Measurements from ENCODE around the gene LILRB4.

The LILRB4 gene

GRCh38 chr19:54665530-54665929 lies 2.7 kb downstream of the LILRB4 start:
- no peaks in the 10 kb centered on the region for H3K9me3 ChIP-seq (ENCODE audit: control insufficient read depth, insufficient read depth, low read depth, low read length)
- POLR2A ChIA-PET, result no interaction called here
- no peak overlapping the region for H3K4me3 ChIP-seq (ENCODE audit: low read depth, low read length)
- CTCF ChIA-PET, result interaction anchor here (2.0 kb wide), 1 partner anchor 8 kb away, joined by 11 read pairs; no protein-coding TSS in a partner anchor
- no peaks in the 10 kb centered on the region for H3K36me3 ChIP-seq (ENCODE audit: control insufficient read depth in 2 of 2, insufficient read depth in 1 of 2, low read length in 2 of 2)
- TF ChIP-seq ZNF214 (tag by site-specific recombination; IDR thresholded peaks at IDR 0.05; ENCODE audit: borderline replicate concordance) (no peak), BCL6B (tag by site-specific recombination; IDR thresholded peaks at IDR 0.05) (no peak), ZNF571 (tag by site-specific recombination; IDR thresholded peaks at IDR 0.05) (no peak), ZNF221 (tag by site-specific recombination; IDR thresholded peaks at IDR 0.05; ENCODE audit: borderline replicate concordance) (no peak), PRDM1 (tag by site-specific recombination; IDR thresholded peaks at IDR 0.05) (no peak), ZNF510 (tag by site-specific recombination; IDR thresholded peaks at IDR 0.05; ENCODE audit: insufficient replicate concordance) (no peak), ATF2 (tag by site-specific recombination; IDR thresholded peaks at IDR 0.05; ENCODE audit: low read depth) (no peak), ZNF114 (tag by site-specific recombination; IDR thresholded peaks at IDR 0.05) (no peak)
- H3K4me1 ChIP-seq (ENCODE audit: control insufficient read depth, insufficient read depth, low read length), result no peaks in the 10 kb centered on the region
- no peak overlapping the region for H3K27ac ChIP-seq (ENCODE audit: extremely low read depth, low read depth, low read length)

- CTCF ChIA-PET, result interaction anchor here (0.6 kb wide), 1 partner anchor 225 kb away, joined by 3 read pairs; no protein-coding TSS in a partner anchor
Observed at GRCh38 chr19:54667217-54667616, 4.4 kb downstream of the LILRB4 start.

GRCh38 chr19:54668353-54668752 lies 5.6 kb downstream of the LILRB4 start:
- ChIA-PET POLR2A (no interaction called here), CTCF (interaction anchor here (0.7 to 1.7 kb wide), 4 partner anchors 9 to 190 kb away, joined by 3 to 5 read pairs (median 4); no protein-coding TSS in a partner anchor)
- TF ChIP-seq SCRT1 (tag by site-specific recombination; IDR thresholded peaks at IDR 0.05; ENCODE audit: borderline replicate concordance) (no peak), ZBTB44 (tag by site-specific recombination; IDR thresholded peaks at IDR 0.05) (no peak), ZNF658 (tag by site-specific recombination; IDR thresholded peaks at IDR 0.05) (no peak), KLF10 (tag by site-specific recombination; IDR thresholded peaks at IDR 0.05) (no peak), ZNF561 (tag by site-specific recombination; IDR thresholded peaks at IDR 0.05; ENCODE audit: borderline replicate concordance) (no peak), SETDB1 (IDR thresholded peaks at IDR 0.05; ENCODE audit: insufficient read length, low read length) (no peak), ZNF837 (tag by site-specific recombination; IDR thresholded peaks at IDR 0.05) (no peak), KLF8 (tag by site-specific recombination; IDR thresholded peaks at IDR 0.05) (no peak), ZNF362 (tag by site-specific recombination; IDR thresholded peaks at IDR 0.05) (no peak), ZNF473 (tag by site-specific recombination; IDR thresholded peaks at IDR 0.05) (no peak)
- Histone ChIP-seq H3K4me1 (ENCODE audit: control insufficient read depth, insufficient read depth, low read length) (no peaks in the 10 kb centered on the region), H3K27ac (ENCODE audit: extremely low read depth, low read depth, low read length) (no peak overlapping the region), H3K4me3 (ENCODE audit: low read depth, low read length) (no peak overlapping the region), H3K9me3 (ENCODE audit: control insufficient read depth, insufficient read depth, low read depth, low read length) (no peaks in the 10 kb centered on the region), H3K36me3 (ENCODE audit: control insufficient read depth in 2 of 2, insufficient read depth in 1 of 2, low read length in 2 of 2) (no peaks in the 10 kb centered on the region)

More at GRCh38 chr19:54667217-54667616, 4.4 kb downstream of the LILRB4 start:
- H3K27ac ChIP-seq (ENCODE audit: extremely low read depth, low read depth, low read length), result no peak overlapping the region
- POLR2A ChIA-PET, result interaction anchor here (0.5 kb wide), 1 partner anchor 237 kb away, joined by 4 read pairs; no protein-coding TSS in a partner anchor
- H3K4me3 ChIP-seq (ENCODE audit: low read depth, low read length), result no peak overlapping the region
- H3K4me1 ChIP-seq (ENCODE audit: control insufficient read depth, insufficient read depth, low read length), result no peaks in the 10 kb centered on the region
- no peaks in the 10 kb centered on the region for H3K9me3 ChIP-seq (ENCODE audit: control insufficient read depth, insufficient read depth, low read depth, low read length)
- TF ChIP-seq ZNF26 (tag by site-specific recombination; IDR thresholded peaks at IDR 0.05) (no peak), SP7 (tag by site-specific recombination; IDR thresholded peaks at IDR 0.05) (no peak), ZNF645 (tag by site-specific recombination; IDR thresholded peaks at IDR 0.05) (no peak)
- no peaks in the 10 kb centered on the region for H3K36me3 ChIP-seq (ENCODE audit: control insufficient read depth in 2 of 2, insufficient read depth in 1 of 2, low read length in 2 of 2)

Data from HEK293 (cell line).